Mesendoderm (in vitro differentiated cells): ENCODE data around the gene SLC2A11.
"Not testable (repeated sequence)": the region's sequence is repeated elsewhere in the genome, so short reads cannot be mapped to it uniquely, and the experiment has no call there.

Source experiments
- DNase-seq: peaks from one replicate; pipeline ENCODE4 v3.0.0; 2013
- H2AK5ac ChIP-seq: 2 replicates; pipeline ENCODE4 v1.6.1; 2013; ENCODE audit warnings: low read length, inconsistent platforms
- H2BK120ac ChIP-seq: 2 replicates; pipeline ENCODE4 v1.6.1; 2013; ENCODE audit warnings: low read depth, mild to moderate bottlenecking, low read length, moderate library complexity, mixed read lengths
- H2BK15ac ChIP-seq: replicated peaks from 2 replicates; pipeline ENCODE4 v1.6.1; 2013; ENCODE audit warnings: low read depth, mild to moderate bottlenecking, moderate library complexity
- H2BK5ac ChIP-seq: 2 replicates; pipeline ENCODE4 v1.6.1; 2013; ENCODE audit warnings: low read length, inconsistent platforms
- H3K18ac ChIP-seq: 2 replicates; pipeline ENCODE4 v1.6.1; 2013; ENCODE audit warnings: mild to moderate bottlenecking, low read length, mixed read lengths
- H3K23ac ChIP-seq: one replicate; pipeline ENCODE4 v1.6.1; 2013; ENCODE audit warnings: low read length
- H3K27ac ChIP-seq: 2 replicates; pipeline ENCODE4 v1.5.1; 2013; ENCODE audit warnings: low read depth, mild to moderate bottlenecking, inconsistent platforms, low read length, moderate library complexity
- H3K27me3 ChIP-seq: 2 replicates; pipeline ENCODE4 v1.6.1; 2013; ENCODE audit warnings: low read length, control low read depth, mild to moderate bottlenecking, inconsistent platforms; ENCODE audit not compliant: insufficient read depth, poor library complexity
- H3K36me3 ChIP-seq: 2 replicates; pipeline ENCODE4 v1.6.1; 2013; ENCODE audit warnings: low read length, inconsistent platforms; ENCODE audit not compliant: control insufficient read depth, insufficient read depth
- H3K4ac ChIP-seq: one replicate; pipeline ENCODE4 v1.6.1; 2013; ENCODE audit warnings: low read depth, mild to moderate bottlenecking, low read length, moderate library complexity
- H3K4me1 ChIP-seq: 2 replicates; pipeline ENCODE4 v1.6.1; 2013; ENCODE audit warnings: low read depth, low read length, inconsistent platforms; ENCODE audit not compliant: control insufficient read depth
- H3K4me2 ChIP-seq: 2 replicates; pipeline ENCODE4 v1.6.1; 2013; ENCODE audit warnings: low read length
- H3K4me3 ChIP-seq: 2 replicates; pipeline ENCODE4 v1.5.1; 2013; ENCODE audit warnings: mild to moderate bottlenecking, low read length
- H3K56ac ChIP-seq: one replicate; pipeline ENCODE4 v1.6.1; 2013; ENCODE audit warnings: low read length
- H3K79me1 ChIP-seq: 2 replicates; pipeline ENCODE4 v1.6.1; 2013; ENCODE audit warnings: low read length, inconsistent platforms
- H3K79me2 ChIP-seq: 2 replicates; pipeline ENCODE4 v1.6.1; 2013; ENCODE audit warnings: mild to moderate bottlenecking, low read length; ENCODE audit not compliant: control insufficient read depth, insufficient read depth
- H3K9ac ChIP-seq: 2 replicates; pipeline ENCODE4 v1.6.1; 2013; ENCODE audit warnings: low read length, inconsistent platforms
- H4K5ac ChIP-seq: one replicate; pipeline ENCODE4 v1.6.1; 2013; ENCODE audit warnings: low read length
- H4K8ac ChIP-seq: one replicate; pipeline ENCODE4 v1.6.1; 2013; ENCODE audit warnings: low read depth, mild to moderate bottlenecking, control low read depth, low read length, moderate library complexity
- WGBS: extraction: QIAGEN DNeasy Blood & Tissue Kit; methylation state at CpG from one replicate; pipeline ENCODE4 v1.1.7; 2013; ENCODE audit warnings: low lambda C conversion rate, missing lambda C conversion rate; ENCODE audit not compliant: insufficient coverage; ENCODE audit errors: extremely low coverage; 5-methylcytosine and 5-hydroxymethylcytosine counted together

Gene SLC2A11

DNA sequence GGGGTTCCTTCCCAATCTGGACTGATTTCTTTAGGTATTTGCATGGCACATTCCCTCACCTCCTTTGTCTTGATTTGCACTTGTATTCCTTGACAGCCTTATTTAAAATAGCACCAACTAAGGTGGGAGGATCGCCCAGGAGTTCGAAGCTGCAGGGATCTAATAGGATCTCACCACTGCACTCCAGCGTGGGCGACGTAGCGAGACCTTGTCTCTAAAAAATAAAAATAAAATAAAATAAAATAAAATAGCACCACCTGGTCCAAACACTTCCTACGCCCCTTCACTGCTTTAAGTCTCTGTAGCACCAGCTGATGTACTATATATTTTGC lies 775 bp downstream of the SLC2A11 start:
- no peaks in the 10 kb centered on the region for H3K79me2 ChIP-seq
- H2AK5ac ChIP-seq = no peak overlapping the region
- no peak overlapping the region for H3K4ac ChIP-seq
- no peak for DNase-seq
- no peak overlapping the region for H3K23ac ChIP-seq
- no CpG with 5 or more reads among the region's 7 CpGs for WGBS
- peak overlapping the region; percentile 79 for H3K9ac ChIP-seq
- H3K79me1 ChIP-seq = peaks cover 2% of the 10 kb centered on the region
- H3K4me2 ChIP-seq = peak overlapping the region; percentile 100
- H4K8ac ChIP-seq = no peak overlapping the region
- peaks cover 3% of the 10 kb centered on the region for H3K4me1 ChIP-seq
- H2BK5ac ChIP-seq = no peak overlapping the region
- H3K27ac ChIP-seq = no peak overlapping the region
- no peaks in the 10 kb centered on the region for H3K27me3 ChIP-seq
- no peak overlapping the region for H4K5ac ChIP-seq
- H3K4me3 ChIP-seq = no peak overlapping the region
- no peak overlapping the region for H2BK120ac ChIP-seq
- H2BK15ac ChIP-seq = no peak overlapping the region
- no peak overlapping the region for H3K18ac ChIP-seq
- peak overlapping the region; percentile 91 for H3K56ac ChIP-seq
- no peaks in the 10 kb centered on the region for H3K36me3 ChIP-seq

DNA sequence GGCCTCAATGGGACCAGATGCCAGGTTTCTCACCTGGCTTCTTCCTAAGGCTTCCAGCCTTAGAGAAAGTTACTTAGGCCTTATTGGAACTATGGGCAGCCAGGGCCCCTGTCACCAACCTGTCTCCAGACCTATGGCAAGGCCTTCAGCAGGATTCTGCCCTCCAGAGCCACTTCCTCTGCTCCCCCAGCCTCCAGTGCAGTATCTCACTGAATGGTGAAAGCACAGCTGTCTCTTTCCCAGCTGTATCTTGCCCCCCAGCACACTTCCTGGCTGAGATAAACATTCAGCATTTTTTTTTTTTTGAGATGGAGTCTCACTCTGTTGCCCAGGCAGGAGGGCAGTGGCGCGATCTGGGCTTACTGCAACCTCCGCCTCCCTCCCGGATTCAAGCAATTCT lies 1.5 kb downstream of the SLC2A11 start:
- Histone ChIP-seq H3K18ac (no peak overlapping the region), H3K56ac (no peak overlapping the region), H3K4ac (no peak overlapping the region), H4K5ac (no peak overlapping the region), H3K36me3 (no peaks in the 10 kb centered on the region), H2AK5ac (no peak overlapping the region), H3K27ac (no peak overlapping the region), H2BK120ac (no peak overlapping the region), H2BK5ac (no peak overlapping the region), H3K79me1 (peaks cover 2% of the 10 kb centered on the region), H4K8ac (no peak overlapping the region), H3K79me2 (no peaks in the 10 kb centered on the region), H3K9ac (peak overlapping the region; percentile 22), H2BK15ac (no peak overlapping the region), H3K4me1 (peaks cover 3% of the 10 kb centered on the region), H3K23ac (no peak overlapping the region), H3K27me3 (no peaks in the 10 kb centered on the region), H3K4me2 (no peak overlapping the region), H3K4me3 (no peak overlapping the region)
- WGBS = no CpG with 5 or more reads among the region's 4 CpGs
- no peak for DNase-seq

DNA sequence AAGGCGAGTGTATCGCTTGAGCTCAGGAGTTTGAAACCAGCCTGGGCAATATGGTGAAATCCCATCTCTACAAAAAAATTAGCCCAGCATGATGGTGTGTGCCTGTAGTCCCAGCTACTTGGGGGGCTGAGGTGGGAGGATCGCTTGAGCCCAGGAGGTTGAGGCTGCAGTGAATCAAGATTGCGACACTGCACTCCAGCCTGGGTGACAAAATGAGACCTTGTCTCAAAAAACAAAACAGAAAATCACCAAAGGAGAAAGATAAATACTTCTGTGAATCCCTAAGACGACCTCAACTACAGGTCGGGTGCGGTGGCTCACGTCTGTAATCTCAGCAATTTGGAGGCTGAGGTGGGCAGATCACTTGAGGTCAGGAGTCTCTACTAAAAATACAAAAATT lies 2.5 kb downstream of the SLC2A11 start:
- H3K4me1 ChIP-seq, H3K79me2 ChIP-seq, H4K8ac ChIP-seq, H4K5ac ChIP-seq, H3K4ac ChIP-seq, H2AK5ac ChIP-seq, H3K4me3 ChIP-seq, H2BK5ac ChIP-seq, H3K56ac ChIP-seq, H3K9ac ChIP-seq, DNase-seq, H3K27me3 ChIP-seq, H3K23ac ChIP-seq, H3K4me2 ChIP-seq, H3K79me1 ChIP-seq, H3K27ac ChIP-seq, H2BK120ac ChIP-seq, H2BK15ac ChIP-seq, H3K36me3 ChIP-seq, H3K18ac ChIP-seq: not testable (repeated sequence)
- no CpG with 5 or more reads among the region's 8 CpGs for WGBS

DNA sequence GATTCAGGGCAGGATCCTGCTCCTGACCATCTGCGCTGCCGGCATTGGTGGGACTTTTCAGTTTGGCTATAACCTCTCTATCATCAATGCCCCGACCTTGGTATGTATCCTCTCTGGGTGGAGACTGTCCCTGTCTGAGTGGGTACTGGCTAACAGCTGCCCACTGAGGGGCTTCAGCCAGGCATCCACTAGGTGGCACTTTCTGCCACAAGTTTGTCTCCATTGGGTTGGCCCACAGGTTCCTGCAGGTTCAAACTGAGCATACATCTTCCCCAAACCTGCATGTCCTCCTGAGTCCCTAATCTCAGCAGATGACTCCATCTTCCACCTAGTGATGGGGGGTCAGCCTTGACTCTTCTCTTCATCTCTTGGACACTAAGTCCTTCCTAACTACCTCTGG lies 4.4 kb downstream of the SLC2A11 start:
- Histone ChIP-seq H3K9ac (no peak overlapping the region), H3K79me2 (no peaks in the 10 kb centered on the region), H3K4me1 (peaks cover 3% of the 10 kb centered on the region), H3K27me3 (no peaks in the 10 kb centered on the region), H2AK5ac (no peak overlapping the region), H3K4me2 (no peak overlapping the region), H3K36me3 (peaks cover 2% of the 10 kb centered on the region), H4K5ac (no peak overlapping the region), H3K79me1 (peaks cover 2% of the 10 kb centered on the region), H4K8ac (no peak overlapping the region), H2BK120ac (no peak overlapping the region), H3K18ac (no peak overlapping the region), H3K4ac (no peak overlapping the region), H2BK15ac (no peak overlapping the region), H3K27ac (no peak overlapping the region), H2BK5ac (no peak overlapping the region), H3K23ac (no peak overlapping the region), H3K56ac (no peak overlapping the region), H3K4me3 (no peak overlapping the region)
- peak; percentile 69 for DNase-seq
- no CpG with 5 or more reads among the region's 3 CpGs for WGBS

DNA sequence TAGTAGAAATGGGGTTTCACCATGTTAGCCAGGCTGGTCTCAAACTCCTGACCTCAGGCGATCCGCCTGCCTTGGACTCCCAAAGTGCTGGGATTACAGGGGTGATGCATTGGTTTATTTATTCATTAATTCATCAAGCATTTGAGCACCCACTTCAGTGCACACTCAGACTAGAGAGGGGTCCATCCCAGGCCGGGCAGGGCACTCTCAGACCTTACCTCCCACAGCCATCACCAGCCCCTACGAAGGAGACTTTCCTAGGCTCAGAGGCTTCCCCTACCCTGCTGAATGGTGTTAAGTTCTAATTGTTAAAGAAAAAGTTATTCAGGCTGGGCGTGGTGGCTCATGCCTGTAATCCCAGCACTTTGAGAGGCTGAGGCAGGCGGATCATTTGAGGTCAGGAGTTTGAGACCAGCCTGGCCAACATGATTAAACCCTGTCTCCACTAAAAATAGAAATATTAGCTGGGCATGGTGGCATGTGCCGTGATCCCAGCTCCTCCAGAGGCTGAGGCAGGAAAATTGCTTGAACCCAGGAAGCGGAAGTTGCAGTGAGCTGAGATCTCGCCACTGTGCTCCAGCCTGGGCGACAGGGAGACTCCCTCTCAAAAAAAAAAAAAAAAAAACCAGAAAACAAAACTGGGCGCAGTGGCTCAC lies 7.0 kb downstream of the SLC2A11 start:
- H4K8ac ChIP-seq, H3K79me1 ChIP-seq, H2BK5ac ChIP-seq, H3K4ac ChIP-seq, H4K5ac ChIP-seq, H3K56ac ChIP-seq, H3K36me3 ChIP-seq, H3K9ac ChIP-seq, H2AK5ac ChIP-seq, DNase-seq, H3K4me2 ChIP-seq, H3K4me1 ChIP-seq, H2BK120ac ChIP-seq, H3K23ac ChIP-seq, H3K79me2 ChIP-seq, H3K18ac ChIP-seq, H3K27ac ChIP-seq, H3K4me3 ChIP-seq, H3K27me3 ChIP-seq, H2BK15ac ChIP-seq: not testable (repeated sequence)
- no CpG with 5 or more reads among the region's 11 CpGs for WGBS

DNA sequence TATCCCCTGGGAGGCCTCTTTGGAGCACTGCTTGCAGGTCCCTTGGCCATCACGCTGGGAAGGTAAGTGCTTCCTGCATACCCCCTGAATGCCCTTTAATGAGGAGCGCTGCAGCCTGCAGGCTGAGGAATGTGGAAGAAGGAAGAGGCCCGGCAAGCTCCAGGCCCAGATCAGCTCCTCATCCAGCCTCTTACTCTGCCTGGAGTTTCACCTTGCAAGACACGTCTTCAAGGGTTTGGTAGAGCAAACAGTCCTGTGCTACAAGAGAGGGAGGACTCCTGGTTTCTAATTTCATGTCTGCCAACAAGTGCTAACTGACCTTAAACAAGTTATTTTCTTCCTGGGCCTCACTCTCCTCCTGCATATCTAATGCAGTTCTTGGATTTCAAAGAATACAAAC lies 10.9 kb downstream of the SLC2A11 start:
- no peak overlapping the region for H2BK120ac ChIP-seq
- no peak overlapping the region for H3K4ac ChIP-seq
- no peak overlapping the region for H3K23ac ChIP-seq
- no peak overlapping the region for H2BK15ac ChIP-seq
- peaks cover 2% of the 10 kb centered on the region for H3K36me3 ChIP-seq
- no peaks in the 10 kb centered on the region for H3K4me1 ChIP-seq
- DNase-seq = no peak
- no peak overlapping the region for H3K27ac ChIP-seq
- no peak overlapping the region for H3K9ac ChIP-seq
- no peaks in the 10 kb centered on the region for H3K79me1 ChIP-seq
- H4K5ac ChIP-seq = no peak overlapping the region
- no peaks in the 10 kb centered on the region for H3K79me2 ChIP-seq
- H2AK5ac ChIP-seq = no peak overlapping the region
- H3K4me3 ChIP-seq = no peak overlapping the region
- no peaks in the 10 kb centered on the region for H3K27me3 ChIP-seq
- no peak overlapping the region for H2BK5ac ChIP-seq
- no peak overlapping the region for H3K4me2 ChIP-seq
- no CpG with 5 or more reads among the region's 4 CpGs for WGBS
- no peak overlapping the region for H3K18ac ChIP-seq
- no peak overlapping the region for H4K8ac ChIP-seq
- H3K56ac ChIP-seq = no peak overlapping the region
